SK-N-SH (cell line): ENCODE measurements around the gene MCCC2. TPM values are rescaled to one million over a fixed set of nuclear protein-coding genes. Genes with fewer than 3 reads are reported as not detected.
A peak's percentile ranks its signal among the peaks of the same experiment; 100 is the strongest.
"Not testable (repeated sequence)": the region's sequence is repeated elsewhere in the genome, so short reads cannot be mapped to it uniquely, and the experiment has no call there.

ENCODE experiments used
- CTCF ChIA-PET: fragments of 300-600, 350-600 bp; formaldehyde crosslinking; extraction: SDS; loops from one replicate; lab custom pipeline; 2021; lab: Yijun Ruan, JAX
- POLR2A ChIA-PET: fragments of 350-600 bp; sonication (Branson Sonifier 250); formaldehyde crosslinking; extraction: SDS; loops from one replicate; lab custom pipeline; 2020; ENCODE audit warnings: antibody characterized with exemption, inconsistent platforms; lab: Yijun Ruan, JAX
- DNase-seq: peaks from one replicate; pipeline ENCODE4 v3.0.0; 2012
- H2AFZ ChIP-seq: fragments of 200-600 bp; sonication (generic); 2 replicates; pipeline ENCODE4 v1.8.1; 2016; ENCODE audit warnings: antibody characterized with exemption, mild to moderate bottlenecking, low read depth
- H3F3A ChIP-seq: fragments of 200-600 bp; sonication (generic); replicated peaks from 2 replicates; pipeline ENCODE3; 2016; ENCODE audit warnings: antibody characterized with exemption, mild to moderate bottlenecking; ENCODE audit not compliant: insufficient read depth
- H3K27ac ChIP-seq, 2 experiments: fragments of 200-500 bp in 1 of 2; fragments of 200-600 bp in 1 of 2; sonication (Bioruptor generic) in 1 of 2; sonication (generic), shearing (Covaris generic) in 1 of 2; 2 replicates each; pipeline versions ENCODE4 v1.5.1 to v1.6.1; 2014 to 2016; ENCODE audit warnings: low read depth in 2 of 2, inconsistent platforms in 1 of 2, low read length in 1 of 2, mild to moderate bottlenecking in 1 of 2, mixed read lengths in 1 of 2
- H3K27me3 ChIP-seq: fragments of 200-600 bp; sonication (generic), shearing (Covaris generic); 2 replicates; pipeline ENCODE4 v1.6.1; 2016; ENCODE audit warnings: mixed run types; ENCODE audit not compliant: insufficient read depth
- H3K36me3 ChIP-seq, 2 experiments: fragments of 200-500 bp in 1 of 2; fragments of 200-600 bp in 1 of 2; sonication (Bioruptor generic) in 1 of 2; sonication (generic) in 1 of 2; replicated peaks in 1 of 2; 2 replicates each; pipeline versions ENCODE3 to v1.5.1; 2014 to 2016; ENCODE audit warnings: low read length in 1 of 2, mild to moderate bottlenecking in 1 of 2; ENCODE audit not compliant: insufficient read depth in 2 of 2, control insufficient read depth in 1 of 2
- H3K4me1 ChIP-seq, 2 experiments: fragments of 200-500 bp in 1 of 2; fragments of 200-600 bp in 1 of 2; sonication (Bioruptor generic) in 1 of 2; sonication (generic), shearing (Covaris generic) in 1 of 2; 2 replicates each; pipeline versions ENCODE4 v1.5.1 to v1.6.1; 2014 to 2016; ENCODE audit warnings: low read depth in 1 of 2, low read length in 1 of 2, mixed run types in 1 of 2; ENCODE audit not compliant: insufficient read depth in 2 of 2, control insufficient read depth in 1 of 2
- H3K4me2 ChIP-seq: fragments of 200-600 bp; sonication (generic), shearing (Covaris generic); 2 replicates; pipeline ENCODE4 v1.6.1; 2017; ENCODE audit warnings: mixed run types
- H3K4me3 ChIP-seq, 2 experiments: fragments of 200-500 bp in 1 of 2; fragments of 200-600 bp in 1 of 2; sonication (Bioruptor generic) in 1 of 2; sonication (generic), shearing (Covaris generic) in 1 of 2; 2 replicates each; pipeline versions ENCODE4 v1.5.1 to v1.8.1; 2014 to 2016; ENCODE audit warnings: low read depth in 2 of 2, inconsistent platforms in 1 of 2, low read length in 1 of 2, mild to moderate bottlenecking in 1 of 2, mixed read lengths in 1 of 2, moderate library complexity in 1 of 2
- H3K79me2 ChIP-seq: fragments of 200-600 bp; sonication (generic); 2 replicates; pipeline ENCODE4 v1.8.1; 2017; ENCODE audit warnings: mild to moderate bottlenecking; ENCODE audit not compliant: insufficient read depth
- H3K9ac ChIP-seq: fragments of 200-600 bp; sonication (generic); 2 replicates; pipeline ENCODE4 v1.6.1; 2017; ENCODE audit warnings: mixed run types
- H3K9me2 ChIP-seq: fragments of 200-600 bp; sonication (generic); 2 replicates; pipeline ENCODE4 v1.6.1; 2017; ENCODE audit warnings: mixed run types
- H3K9me3 ChIP-seq: fragments of 200-600 bp; sonication (generic); 2 replicates; pipeline ENCODE4 v1.6.1; 2017; ENCODE audit warnings: mixed run types, mild to moderate bottlenecking, moderate library complexity
- H4K20me1 ChIP-seq: fragments of 200-600 bp; sonication (generic); 2 replicates; pipeline ENCODE4 v1.6.1; 2017; ENCODE audit warnings: mild to moderate bottlenecking, mixed run types; ENCODE audit not compliant: insufficient read depth
- CTCF ChIP-seq: fragments of 200-600 bp; sonication (generic); IDR thresholded peaks from 2 replicates; pipeline ENCODE4 v1.6.1; 2017; ENCODE audit warnings: antibody characterized with exemption, mild to moderate bottlenecking, moderate library complexity
- EZH2phosphoT487 ChIP-seq: fragments of 200-600 bp; sonication (generic); IDR thresholded peaks from 2 replicates; pipeline ENCODE4 v1.6.1; 2017; ENCODE audit warnings: low read depth, mixed run types, mild to moderate bottlenecking, antibody characterized with exemption, moderate library complexity, borderline replicate concordance
- MAX ChIP-seq: IDR thresholded peaks from 2 replicates; pipeline ENCODE4 v1.4.0; 2012; ENCODE audit warnings: low read depth
- MXI1 ChIP-seq: IDR thresholded peaks from 2 replicates; pipeline ENCODE4 v1.6.1; 2012; ENCODE audit warnings: mild to moderate bottlenecking, low read depth, low read length, improper control_type of control experiment
- POLR2AphosphoS5 ChIP-seq: IDR thresholded peaks from 2 replicates; pipeline ENCODE4 v1.6.1; 2012; ENCODE audit warnings: low read depth, low read length
- REST ChIP-seq: IDR thresholded peaks from 2 replicates; pipeline ENCODE4 v1.6.1; 2012; ENCODE audit warnings: mild to moderate bottlenecking, low read depth, low read length, moderate library complexity
- SMC3 ChIP-seq: IDR thresholded peaks from 2 replicates; pipeline ENCODE4 v1.6.1; 2012; ENCODE audit warnings: low read depth, low read length, improper control_type of control experiment
- TEAD4 ChIP-seq: IDR thresholded peaks from 2 replicates; pipeline ENCODE4 v1.4.0; 2012; ENCODE audit warnings: mild to moderate bottlenecking, borderline replicate concordance; ENCODE audit not compliant: insufficient read depth
- USF1 ChIP-seq: IDR thresholded peaks from 2 replicates; pipeline ENCODE4 v1.4.0; 2012; ENCODE audit warnings: low read depth, borderline replicate concordance
- USF2 ChIP-seq: fragments of 150-350 bp; IDR thresholded peaks from 2 replicates; pipeline ENCODE4 v1.6.1; 2017; ENCODE audit warnings: antibody characterized with exemption, low read length, low read depth, borderline replicate concordance
- YY1 ChIP-seq: IDR thresholded peaks from 2 replicates; pipeline ENCODE4 v1.4.0; 2012; ENCODE audit warnings: low read depth, mild to moderate bottlenecking
- WGBS: methylation state at CpG from one replicate; pipeline ENCODE4 v1.1.6; 2017; ENCODE audit warnings: low lambda C conversion rate; 5-methylcytosine and 5-hydroxymethylcytosine counted together
- polyA plus RNA-seq, 3 experiments: library from polyadenylated mRNA; depleted of rRNA; stranded (reverse); fragments of >200 nt; gene quantifications; 2 replicates each; pipeline ENCODE4 v1.2.3, GENCODE V29; 2012

Gene MCCC2
- polyA plus RNA-seq, 1 of the 3 experiments (the other 2 are of a cell fraction) = 33.6 TPM

GRCh38 chr5:71601222-71602026 lies 14.3 kb downstream of the MCCC2 start (continued):
- 0 out of 2 replicates have a peak, but pooled peaks have one; percentile 31 for TF ChIP-seq USF1
- no peak for TF ChIP-seq USF2
- TF ChIP-seq MAX = peak; percentile 51
- TF ChIP-seq CTCF = peak; percentile 84
- peak; percentile 48; the same call in 1 of the 2 replicates for TF ChIP-seq TEAD4
- TF ChIP-seq MXI1 = no peak
- no peak for TF ChIP-seq YY1
- no peak for TF ChIP-seq EZH2phosphoT487
- 0 out of 2 replicates have a peak, but pooled peaks have one; percentile 21 for TF ChIP-seq REST
- TF ChIP-seq POLR2AphosphoS5 = peak; percentile 62; the same call in 1 of the 2 replicates
- TF ChIP-seq SMC3 = 0 out of 2 replicates have a peak, but pooled peaks have one; percentile 10

GRCh38 chr5:71609916-71610315 lies 22.8 kb downstream of the MCCC2 start:
- DNase-seq, H3K9ac ChIP-seq, H3K9me2 ChIP-seq, H3K4me2 ChIP-seq, H3K27ac ChIP-seq, H3K36me3 ChIP-seq, H2AFZ ChIP-seq, H4K20me1 ChIP-seq, CTCF ChIA-PET, H3K9me3 ChIP-seq, H3K27me3 ChIP-seq, H3K79me2 ChIP-seq, H3F3A ChIP-seq, POLR2A ChIA-PET, H3K4me1 ChIP-seq, H3K4me3 ChIP-seq: not testable (repeated sequence)
- 98% methylated on average over 14 of the region's 16 CpGs for WGBS
